KMS-11 (cell line): ENCODE data around the gene FAM111A.

Source experiments
- H2AFZ ChIP-seq: fragments of 200-600 bp; sonication (generic); 2 replicates; pipeline ENCODE4 v1.6.1; 2016; ENCODE audit warnings: antibody characterized with exemption, mixed run types, low read depth
- H3K27ac ChIP-seq: fragments of 200-600 bp; sonication (generic); 2 replicates; pipeline ENCODE4 v1.6.1; 2016; ENCODE audit warnings: mild to moderate bottlenecking, mixed run types
- H3K27me3 ChIP-seq: fragments of 200-600 bp; sonication (generic); 2 replicates; pipeline ENCODE4 v1.6.1; 2017; ENCODE audit warnings: mild to moderate bottlenecking, low read depth, mixed run types, moderate library complexity; ENCODE audit not compliant: insufficient read depth
- H3K36me3 ChIP-seq: fragments of 200-600 bp; sonication (generic); 2 replicates; pipeline ENCODE4 v1.6.1; 2017; ENCODE audit warnings: mild to moderate bottlenecking, mixed run types; ENCODE audit not compliant: insufficient read depth
- H3K4me1 ChIP-seq: fragments of 200-600 bp; sonication (generic); 2 replicates; pipeline ENCODE4 v1.6.1; 2016; ENCODE audit warnings: mild to moderate bottlenecking, low read depth, mixed run types; ENCODE audit not compliant: poor library complexity, severe bottlenecking
- H3K4me2 ChIP-seq: fragments of 200-600 bp; sonication (generic); 2 replicates; pipeline ENCODE4 v1.7.0; 2016; ENCODE audit warnings: mild to moderate bottlenecking, mixed run types
- H3K4me3 ChIP-seq: fragments of 200-600 bp; sonication (generic); IDR thresholded peaks from 2 replicates; pipeline ENCODE4 v1.6.1; 2017; ENCODE audit warnings: low read depth, low read length, mixed read lengths; ENCODE audit not compliant: insufficient read depth
- H3K79me2 ChIP-seq: fragments of 200-600 bp; sonication (generic); 2 replicates; pipeline ENCODE4 v1.6.1; 2016; ENCODE audit warnings: low read depth, mixed run types; ENCODE audit not compliant: insufficient read depth
- H3K9ac ChIP-seq: fragments of 200-600 bp; sonication (generic); 2 replicates; pipeline ENCODE4 v1.6.1; 2016; ENCODE audit warnings: mild to moderate bottlenecking, mixed run types
- H4K20me1 ChIP-seq: fragments of 200-600 bp; sonication (generic); 2 replicates; pipeline ENCODE4 v1.6.1; 2016; ENCODE audit warnings: mild to moderate bottlenecking, mixed run types; ENCODE audit not compliant: insufficient read depth
- TF ChIP-seq, protein P1 (sequence below): fragments of 200-600 bp; sonication (generic); conservative IDR thresholded peaks from 2 replicates; pipeline ENCODE4 v1.6.1; 2017; ENCODE audit warnings: low read depth, mild to moderate bottlenecking, antibody characterized with exemption, low read length, moderate library complexity, mixed read lengths

Gene FAM111A

DNA sequence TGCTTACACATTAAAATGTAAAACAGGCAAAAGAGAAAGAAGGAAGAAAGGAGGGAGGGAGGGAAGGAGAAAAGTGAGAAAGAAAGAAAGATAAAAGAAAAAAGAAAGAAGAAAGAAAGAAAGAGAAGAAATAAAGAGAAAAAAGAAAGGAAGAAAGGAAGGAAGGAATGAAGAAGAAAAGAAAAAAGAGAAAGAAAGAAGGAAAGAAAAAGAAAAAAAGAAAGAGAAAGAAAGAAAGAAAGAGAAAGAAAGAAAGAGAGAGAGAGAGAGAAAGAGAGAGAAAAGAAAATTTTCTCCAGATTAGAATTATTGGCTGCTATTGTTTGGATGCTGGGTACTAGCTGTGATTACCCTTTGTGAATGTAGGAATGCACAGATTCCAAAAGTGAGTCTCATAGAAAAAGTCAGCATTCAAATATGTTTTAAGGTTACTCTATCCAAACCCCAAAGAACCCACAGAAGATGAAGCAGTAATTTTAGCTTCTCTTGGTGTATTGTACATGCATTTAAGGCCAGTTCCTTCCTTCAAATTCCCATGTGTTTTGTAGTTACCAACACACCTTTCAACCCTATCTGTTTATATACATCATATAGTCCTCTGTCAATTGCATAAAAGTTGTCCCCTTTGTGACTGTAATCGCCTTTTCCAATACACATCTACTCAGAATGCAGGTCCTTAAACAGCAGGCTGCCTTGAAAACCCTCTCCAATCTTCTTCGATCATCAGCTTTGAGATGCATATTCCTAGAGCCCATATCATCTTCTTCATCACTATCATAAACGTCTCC lies 789 bp upstream of the FAM111A start:
- Histone ChIP-seq H3K4me1 (peaks cover 33% of the 10 kb centered on the region), H3K27me3 (no peaks in the 10 kb centered on the region), H3K4me2 (peak overlapping the region; percentile 66), H3K9ac (peak overlapping the region; percentile 88), H3K36me3 (no peaks in the 10 kb centered on the region), H3K4me3 (peak overlapping the region; percentile 29), H2AFZ (peak overlapping the region; percentile 88; the same call in 1 of the 2 replicates), H3K27ac (peak overlapping the region; percentile 89), H4K20me1 (no peaks in the 10 kb centered on the region), H3K79me2 (peaks cover 24% of the 10 kb centered on the region)
- TF ChIP-seq, protein P1, sequence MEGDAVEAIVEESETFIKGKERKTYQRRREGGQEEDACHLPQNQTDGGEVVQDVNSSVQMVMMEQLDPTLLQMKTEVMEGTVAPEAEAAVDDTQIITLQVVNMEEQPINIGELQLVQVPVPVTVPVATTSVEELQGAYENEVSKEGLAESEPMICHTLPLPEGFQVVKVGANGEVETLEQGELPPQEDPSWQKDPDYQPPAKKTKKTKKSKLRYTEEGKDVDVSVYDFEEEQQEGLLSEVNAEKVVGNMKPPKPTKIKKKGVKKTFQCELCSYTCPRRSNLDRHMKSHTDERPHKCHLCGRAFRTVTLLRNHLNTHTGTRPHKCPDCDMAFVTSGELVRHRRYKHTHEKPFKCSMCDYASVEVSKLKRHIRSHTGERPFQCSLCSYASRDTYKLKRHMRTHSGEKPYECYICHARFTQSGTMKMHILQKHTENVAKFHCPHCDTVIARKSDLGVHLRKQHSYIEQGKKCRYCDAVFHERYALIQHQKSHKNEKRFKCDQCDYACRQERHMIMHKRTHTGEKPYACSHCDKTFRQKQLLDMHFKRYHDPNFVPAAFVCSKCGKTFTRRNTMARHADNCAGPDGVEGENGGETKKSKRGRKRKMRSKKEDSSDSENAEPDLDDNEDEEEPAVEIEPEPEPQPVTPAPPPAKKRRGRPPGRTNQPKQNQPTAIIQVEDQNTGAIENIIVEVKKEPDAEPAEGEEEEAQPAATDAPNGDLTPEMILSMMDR = no peak

DNA sequence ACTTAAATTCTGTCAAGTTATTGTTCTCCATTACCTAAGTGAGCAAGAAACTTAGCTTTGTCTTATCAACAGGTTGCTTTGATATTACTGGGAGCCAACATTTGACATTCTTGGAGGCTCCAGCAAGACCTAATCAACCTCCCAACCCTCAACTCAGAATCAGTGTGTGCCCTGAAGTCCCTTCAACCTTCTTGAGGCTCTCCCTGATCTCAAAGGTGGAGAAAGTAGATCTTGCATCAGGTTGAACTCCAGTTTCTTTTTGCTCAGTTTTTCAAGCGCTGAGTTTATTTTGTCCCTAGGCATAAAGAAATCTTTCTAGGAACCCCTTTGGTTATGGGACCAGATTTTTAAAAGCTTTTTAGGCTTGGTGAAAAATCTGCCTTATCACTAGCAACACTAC lies 1.4 kb downstream of the FAM111A start:
- Histone ChIP-seq H3K27me3 (no peaks in the 10 kb centered on the region), H3K27ac (peak overlapping the region; percentile 89), H3K79me2 (peaks cover 32% of the 10 kb centered on the region), H3K4me2 (peak overlapping the region; percentile 66), H3K4me3 (no peak overlapping the region), H2AFZ (peak overlapping the region; percentile 72), H3K9ac (peak overlapping the region; percentile 88), H3K4me1 (peaks cover 39% of the 10 kb centered on the region), H3K36me3 (no peaks in the 10 kb centered on the region), H4K20me1 (no peaks in the 10 kb centered on the region)
- TF ChIP-seq, protein P1 = no peak

DNA sequence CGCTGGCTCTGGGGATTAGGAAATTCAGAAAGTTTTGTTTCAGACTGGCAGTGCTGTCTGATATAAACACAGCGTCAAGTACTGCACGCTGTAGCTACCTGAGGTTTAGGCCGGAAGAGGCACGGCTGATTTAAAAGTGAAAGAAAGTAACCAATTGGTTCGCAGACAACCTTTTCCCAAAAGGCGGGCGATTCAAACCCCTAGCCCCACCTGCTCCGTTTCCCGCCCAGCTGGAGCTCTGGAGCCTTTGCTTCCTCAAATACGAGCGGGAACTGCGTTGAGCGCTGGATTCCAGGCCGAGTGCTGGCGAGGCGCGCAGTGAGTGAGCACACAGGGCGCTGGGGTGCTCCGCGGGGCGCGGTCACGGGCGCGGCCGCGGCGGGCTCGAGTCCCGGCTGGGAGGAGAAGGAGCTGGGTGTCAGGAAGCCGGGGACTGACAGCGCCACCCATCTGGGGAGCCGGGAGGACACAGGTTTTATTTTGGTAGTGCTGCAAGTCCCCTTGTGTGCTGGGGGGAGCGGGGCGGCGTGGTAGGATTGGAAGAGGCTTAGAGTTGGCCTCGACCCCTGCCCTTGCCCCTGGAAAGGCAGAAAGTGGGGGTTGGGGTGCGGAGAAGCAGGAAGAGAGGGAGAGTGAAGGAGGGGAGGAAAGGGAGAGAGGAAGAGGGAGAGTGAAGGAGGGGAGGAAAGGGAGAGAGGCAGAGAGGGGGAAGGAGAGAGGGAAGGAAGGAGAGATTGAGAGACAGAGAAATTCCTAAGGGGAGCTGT lies 2.1 kb downstream of the FAM111A start:
- TF ChIP-seq, protein P1 = peak; percentile 42; the same call in 1 of the 2 replicates
- peaks cover 46% of the 10 kb centered on the region for H3K4me1 ChIP-seq

DNA sequence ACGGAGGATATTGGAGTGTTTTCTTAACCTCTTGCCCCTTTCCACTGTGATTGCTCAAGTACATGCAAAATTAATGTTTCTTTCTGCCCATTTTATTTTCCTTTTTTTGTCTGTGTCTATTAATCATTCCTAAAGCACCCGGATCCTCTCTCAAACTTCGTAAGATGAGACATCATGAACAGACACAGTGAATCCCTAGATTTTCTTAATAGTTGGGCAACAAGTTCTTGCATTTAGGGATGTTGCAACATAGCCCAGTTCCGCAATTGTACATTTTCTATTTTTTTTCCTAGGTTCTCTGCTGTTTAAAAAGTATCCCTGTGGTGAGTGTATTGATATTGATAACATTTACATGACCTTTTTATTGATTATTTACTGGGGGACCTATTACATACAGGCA lies 2.9 kb downstream of the FAM111A start:
- Histone ChIP-seq H3K79me2 (peaks cover 32% of the 10 kb centered on the region), H3K27ac (peak overlapping the region; percentile 89; the same call in 1 of the 2 replicates), H3K4me2 (peak overlapping the region; percentile 66), H3K36me3 (no peaks in the 10 kb centered on the region), H3K4me1 (peaks cover 53% of the 10 kb centered on the region), H3K4me3 (no peak overlapping the region), H2AFZ (no peak overlapping the region), H4K20me1 (no peaks in the 10 kb centered on the region), H3K9ac (peak overlapping the region; percentile 88; the same call in 1 of the 2 replicates), H3K27me3 (no peaks in the 10 kb centered on the region)
- TF ChIP-seq, protein P1 = no peak

More for the DNA sequence above, 2.1 kb downstream of the FAM111A start:
- peak overlapping the region; percentile 72 for H2AFZ ChIP-seq
- no peak overlapping the region for H3K4me3 ChIP-seq
- no peaks in the 10 kb centered on the region for H3K36me3 ChIP-seq
- H3K4me2 ChIP-seq = peak overlapping the region; percentile 66
- H3K27me3 ChIP-seq = no peaks in the 10 kb centered on the region
- H3K9ac ChIP-seq = peak overlapping the region; percentile 88
- peak overlapping the region; percentile 89 for H3K27ac ChIP-seq
- peaks cover 32% of the 10 kb centered on the region for H3K79me2 ChIP-seq
- no peaks in the 10 kb centered on the region for H4K20me1 ChIP-seq
